Gastroesophageal sphincter (tissue), 3 donors: ENCODE measurements around the gene PSMD7.

ENCODE experiments used
- CTCF ChIP-seq, 4 experiments: fragments of 200-600 bp in 2 of 4; fragments of 450-650 bp in 2 of 4; sonication (generic) in 1 of 4; IDR thresholded peaks; one replicate each; pipeline ENCODE4 v1.5.1; 2017 to 2019; ENCODE audit warnings: antibody characterized with exemption in 4 of 4, mild to moderate bottlenecking in 2 of 4, moderate library complexity in 2 of 4
- POLR2A ChIP-seq, 2 donors: fragments of 450-650 bp; IDR thresholded peaks; one replicate each; pipeline ENCODE4 v1.6.1; 2017; ENCODE audit warnings: antibody characterized with exemption in 2 of 2, mild to moderate bottlenecking in 2 of 2, moderate library complexity in 1 of 2

- TF ChIP-seq CTCF (IDR thresholded peaks at IDR 0.05) (no peak), POLR2A (IDR thresholded peaks at IDR 0.05) (no peak)
Measured at GRCh38 chr16:74271872-74272271, 24.7 kb upstream of the PSMD7 start.
